Measurements from ENCODE around the gene ROR1. TPM values are rescaled to one million over a fixed set of nuclear protein-coding genes. Genes with fewer than 3 reads are reported as not detected.
A peak's percentile ranks its signal among the peaks of the same experiment; 100 is the strongest.
"Not testable (repeated sequence)": the region's sequence is repeated elsewhere in the genome, so short reads cannot be mapped to it uniquely, and the experiment has no call there.

Gene ROR1
- polyA plus RNA-seq, 1 of the 3 experiments (the other 2 are of a cell fraction) = 4.0 TPM

DNA sequence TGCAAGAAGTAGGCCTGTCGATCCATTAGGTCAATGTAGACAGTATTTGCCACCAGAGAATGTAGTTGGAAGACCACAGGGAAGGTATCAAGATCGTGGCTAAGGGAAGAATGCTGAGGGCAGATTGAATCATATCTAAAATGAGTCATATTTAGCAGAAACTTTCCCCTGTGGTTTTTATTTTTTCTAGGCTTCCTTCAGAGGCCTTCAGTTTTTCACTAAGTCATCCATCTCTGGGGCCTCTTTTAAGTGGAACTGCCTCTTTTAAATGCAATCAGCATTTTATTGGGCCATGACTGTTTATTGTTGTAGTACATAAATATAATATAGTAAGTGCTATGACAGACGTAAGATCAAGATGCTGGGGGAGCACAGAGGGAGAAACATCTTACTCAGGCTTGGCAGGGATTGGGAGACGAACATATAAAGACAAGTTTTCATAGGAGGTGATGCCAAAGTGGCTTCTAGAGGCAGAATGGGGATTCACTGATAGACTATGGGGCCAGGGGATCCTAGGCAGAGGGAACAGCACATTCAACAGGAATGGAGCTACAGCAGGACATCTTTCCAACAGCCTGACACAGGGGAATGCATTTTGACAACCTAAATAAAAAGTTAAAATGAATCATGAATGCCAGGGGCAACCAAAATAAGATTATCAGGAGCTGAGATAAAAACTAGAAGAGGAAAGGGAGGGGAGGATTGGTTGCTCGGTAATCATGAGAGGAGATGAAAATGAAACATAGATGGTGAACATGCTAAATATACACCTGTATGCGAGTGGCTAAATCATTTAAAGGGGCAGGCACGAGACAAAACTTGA, 449.7 kb downstream of the ROR1 start (continued):
- TF ChIP-seq, protein P1, sequence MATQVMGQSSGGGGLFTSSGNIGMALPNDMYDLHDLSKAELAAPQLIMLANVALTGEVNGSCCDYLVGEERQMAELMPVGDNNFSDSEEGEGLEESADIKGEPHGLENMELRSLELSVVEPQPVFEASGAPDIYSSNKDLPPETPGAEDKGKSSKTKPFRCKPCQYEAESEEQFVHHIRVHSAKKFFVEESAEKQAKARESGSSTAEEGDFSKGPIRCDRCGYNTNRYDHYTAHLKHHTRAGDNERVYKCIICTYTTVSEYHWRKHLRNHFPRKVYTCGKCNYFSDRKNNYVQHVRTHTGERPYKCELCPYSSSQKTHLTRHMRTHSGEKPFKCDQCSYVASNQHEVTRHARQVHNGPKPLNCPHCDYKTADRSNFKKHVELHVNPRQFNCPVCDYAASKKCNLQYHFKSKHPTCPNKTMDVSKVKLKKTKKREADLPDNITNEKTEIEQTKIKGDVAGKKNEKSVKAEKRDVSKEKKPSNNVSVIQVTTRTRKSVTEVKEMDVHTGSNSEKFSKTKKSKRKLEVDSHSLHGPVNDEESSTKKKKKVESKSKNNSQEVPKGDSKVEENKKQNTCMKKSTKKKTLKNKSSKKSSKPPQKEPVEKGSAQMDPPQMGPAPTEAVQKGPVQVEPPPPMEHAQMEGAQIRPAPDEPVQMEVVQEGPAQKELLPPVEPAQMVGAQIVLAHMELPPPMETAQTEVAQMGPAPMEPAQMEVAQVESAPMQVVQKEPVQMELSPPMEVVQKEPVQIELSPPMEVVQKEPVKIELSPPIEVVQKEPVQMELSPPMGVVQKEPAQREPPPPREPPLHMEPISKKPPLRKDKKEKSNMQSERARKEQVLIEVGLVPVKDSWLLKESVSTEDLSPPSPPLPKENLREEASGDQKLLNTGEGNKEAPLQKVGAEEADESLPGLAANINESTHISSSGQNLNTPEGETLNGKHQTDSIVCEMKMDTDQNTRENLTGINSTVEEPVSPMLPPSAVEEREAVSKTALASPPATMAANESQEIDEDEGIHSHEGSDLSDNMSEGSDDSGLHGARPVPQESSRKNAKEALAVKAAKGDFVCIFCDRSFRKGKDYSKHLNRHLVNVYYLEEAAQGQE (IDR thresholded peaks at IDR 0.05; ENCODE audit: low read depth, low read length) = no peak
- TF ChIP-seq SIN3A (IDR thresholded peaks at IDR 0.05; ENCODE audit: borderline replicate concordance, low read depth, low read length) (no peak), FOXM1 (IDR thresholded peaks at IDR 0.05; ENCODE audit: low read depth) (no peak), FOXJ3 (CRISPR knock-in tag; IDR thresholded peaks at IDR 0.05) (no peak), NFIC (IDR thresholded peaks at IDR 0.05; ENCODE audit: borderline replicate concordance) (peak; percentile 55), ELF1 (IDR thresholded peaks at IDR 0.05) (no peak), TCF12 (IDR thresholded peaks at IDR 0.05) (peak; percentile 70), RXRA (IDR thresholded peaks at IDR 0.05; ENCODE audit: borderline replicate concordance, low read depth) (peak; percentile 34; the same call in 1 of the 2 replicates), RFX5 (IDR thresholded peaks at IDR 0.05; ENCODE audit: low read length) (no peak), MXI1 (IDR thresholded peaks at IDR 0.05; ENCODE audit: low read depth, low read length) (no peak), NRF1 (IDR thresholded peaks at IDR 0.05; ENCODE audit: low read depth, low read length) (no peak), CHD2 (IDR thresholded peaks at IDR 0.05; ENCODE audit: low read length, partially characterized antibody) (no peak), RCOR1 (IDR thresholded peaks at IDR 0.05; ENCODE audit: low read length) (no peak), RAD21 (IDR thresholded peaks at IDR 0.05; ENCODE audit: low read length) (no peak), EP300 (IDR thresholded peaks at IDR 0.05; ENCODE audit: borderline replicate concordance in 1 of 2, low read depth in 1 of 2, low read length in 1 of 2) (peak in 1 of 2 experiments; percentile 52; a peak in 2 of 4 replicates), SMC3 (IDR thresholded peaks at IDR 0.05; ENCODE audit: low read depth, low read length) (no peak), TEAD4 (IDR thresholded peaks at IDR 0.05; ENCODE audit: borderline replicate concordance, insufficient read depth) (peak; percentile 29; the same call in 1 of the 2 replicates), POLR2AphosphoS5 (IDR thresholded peaks at IDR 0.05; ENCODE audit: low read depth, low read length) (no peak; the same call in 1 of the 2 replicates), YY1 (IDR thresholded peaks at IDR 0.05; ENCODE audit: low read depth) (no peak), TAF1 (IDR thresholded peaks at IDR 0.05; ENCODE audit: borderline replicate concordance, low read depth, low read length) (no peak), MEF2A (IDR thresholded peaks at IDR 0.05; ENCODE audit: borderline replicate concordance, low read depth) (peak; percentile 25; the same call in 1 of the 2 replicates)
- TF ChIP-seq, protein P2, sequence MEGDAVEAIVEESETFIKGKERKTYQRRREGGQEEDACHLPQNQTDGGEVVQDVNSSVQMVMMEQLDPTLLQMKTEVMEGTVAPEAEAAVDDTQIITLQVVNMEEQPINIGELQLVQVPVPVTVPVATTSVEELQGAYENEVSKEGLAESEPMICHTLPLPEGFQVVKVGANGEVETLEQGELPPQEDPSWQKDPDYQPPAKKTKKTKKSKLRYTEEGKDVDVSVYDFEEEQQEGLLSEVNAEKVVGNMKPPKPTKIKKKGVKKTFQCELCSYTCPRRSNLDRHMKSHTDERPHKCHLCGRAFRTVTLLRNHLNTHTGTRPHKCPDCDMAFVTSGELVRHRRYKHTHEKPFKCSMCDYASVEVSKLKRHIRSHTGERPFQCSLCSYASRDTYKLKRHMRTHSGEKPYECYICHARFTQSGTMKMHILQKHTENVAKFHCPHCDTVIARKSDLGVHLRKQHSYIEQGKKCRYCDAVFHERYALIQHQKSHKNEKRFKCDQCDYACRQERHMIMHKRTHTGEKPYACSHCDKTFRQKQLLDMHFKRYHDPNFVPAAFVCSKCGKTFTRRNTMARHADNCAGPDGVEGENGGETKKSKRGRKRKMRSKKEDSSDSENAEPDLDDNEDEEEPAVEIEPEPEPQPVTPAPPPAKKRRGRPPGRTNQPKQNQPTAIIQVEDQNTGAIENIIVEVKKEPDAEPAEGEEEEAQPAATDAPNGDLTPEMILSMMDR (IDR thresholded peaks at IDR 0.05) = no peak
- TF ChIP-seq, protein P3, sequence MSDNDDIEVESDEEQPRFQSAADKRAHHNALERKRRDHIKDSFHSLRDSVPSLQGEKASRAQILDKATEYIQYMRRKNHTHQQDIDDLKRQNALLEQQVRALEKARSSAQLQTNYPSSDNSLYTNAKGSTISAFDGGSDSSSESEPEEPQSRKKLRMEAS (IDR thresholded peaks at IDR 0.05; ENCODE audit: low read depth) = peak; percentile 8; the same call in 1 of the 2 replicates

DNA sequence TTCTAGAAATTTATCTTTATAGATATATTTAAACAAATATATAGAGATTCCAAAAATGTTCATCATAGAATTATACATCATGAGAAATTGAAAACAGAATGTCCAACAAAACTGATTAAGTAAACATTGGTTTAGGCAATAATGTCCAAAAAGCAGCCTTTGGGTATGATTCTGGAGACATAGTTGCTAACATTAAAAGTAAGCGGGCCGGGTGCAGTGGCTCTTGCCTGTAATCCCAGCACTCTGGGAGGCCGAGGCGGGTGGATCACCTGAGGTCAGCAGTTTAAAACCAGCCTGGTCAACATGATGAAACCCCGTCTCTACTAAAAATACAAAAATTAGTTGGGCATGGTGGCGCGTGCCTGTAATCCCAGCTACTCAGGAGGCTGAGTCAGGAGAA, 450.4 kb downstream of the ROR1 start:
- H3K4me3 ChIP-seq (ENCODE audit: low read depth in 2 of 2, low read length in 1 of 2); H3K9ac ChIP-seq; H3K27me3 ChIP-seq (ENCODE audit: insufficient read depth); H4K20me1 ChIP-seq (ENCODE audit: insufficient read depth); CTCF ChIA-PET; H3K9me2 ChIP-seq; DNase-seq; H3K9me3 ChIP-seq; H2AFZ ChIP-seq (ENCODE audit: low read depth); POLR2A ChIA-PET; H3K36me3 ChIP-seq (replicated peaks in 1 of 2; ENCODE audit: control insufficient read depth in 1 of 2, insufficient read depth in 2 of 2, low read length in 1 of 2); H3K79me2 ChIP-seq (ENCODE audit: insufficient read depth); H3K4me1 ChIP-seq (ENCODE audit: control insufficient read depth in 1 of 2, insufficient read depth in 2 of 2, low read depth in 1 of 2, low read length in 1 of 2): not testable (repeated sequence)
- Histone ChIP-seq H3K27ac (ENCODE audit: low read depth in 2 of 2, low read length in 1 of 2) (peak overlapping the region in 1 of 2 experiments; percentile 84; a peak in 2 of 4 replicates), H3K4me2 (peak overlapping the region; percentile 44; the same call in 1 of the 2 replicates), H3F3A (replicated peaks; ENCODE audit: insufficient read depth) (peaks cover 23% of the 10 kb centered on the region)
- 93% methylated on average over 7 of the region's 7 CpGs for WGBS (ENCODE audit: low lambda C conversion rate)
